HEK293 (cell line): Measurements from ENCODE around the gene CIAPIN1.

Experiments
- CTCF ChIP-seq: fragments of 450-650 bp; formaldehyde crosslinking; IDR thresholded peaks from 2 replicates; pipeline ENCODE4 v1.5.1; 2016; ENCODE audit warnings: missing biosample characterization, missing genetic modification characterization
- ZNF350 ChIP-seq: fragments of 450-650 bp; formaldehyde crosslinking; IDR thresholded peaks from 2 replicates; pipeline ENCODE4 v1.5.0; 2017; ENCODE audit warnings: missing biosample characterization, mild to moderate bottlenecking, missing genetic modification characterization
- TF ChIP-seq, protein P1 (sequence below): fragments of 450-650 bp; formaldehyde crosslinking; IDR thresholded peaks from 2 replicates; pipeline ENCODE4 v1.5.1; 2016; ENCODE audit warnings: missing biosample characterization, missing genetic modification characterization, low read depth

DNA sequence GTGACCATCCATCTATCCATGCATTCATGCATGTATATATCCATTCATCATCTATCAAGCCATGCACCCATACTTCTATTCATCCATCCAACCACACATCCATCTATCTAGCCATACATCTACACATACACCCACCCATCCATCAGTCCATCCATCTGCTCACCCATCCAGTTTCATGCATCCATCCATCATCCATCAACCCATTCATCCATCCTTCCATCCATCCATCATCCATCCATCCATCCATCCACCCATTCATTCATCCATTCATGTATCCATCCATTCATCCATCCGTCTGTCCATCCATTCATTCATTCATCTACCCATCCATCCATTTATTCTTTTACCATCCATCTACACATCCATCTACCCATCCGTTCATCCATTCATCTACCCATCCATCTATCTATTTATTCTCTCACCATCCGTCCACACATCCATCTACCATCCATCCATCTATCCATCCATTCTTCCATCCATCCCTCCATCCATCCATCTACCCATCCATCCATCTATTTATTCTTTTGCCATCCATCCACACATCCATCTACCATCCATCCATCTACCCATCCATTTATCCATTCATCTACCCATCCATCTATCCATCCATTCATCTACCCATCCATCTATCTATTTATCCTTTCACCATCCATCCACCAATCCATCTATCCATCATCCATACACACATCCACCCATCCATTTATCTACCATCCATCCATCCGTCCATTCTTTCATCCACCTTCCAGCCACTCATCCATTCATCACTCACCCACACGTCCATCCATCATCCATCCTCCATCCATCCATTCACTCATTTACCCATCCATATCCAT is 39.4 kb downstream of the CIAPIN1 start:
- TF ChIP-seq, protein P1, sequence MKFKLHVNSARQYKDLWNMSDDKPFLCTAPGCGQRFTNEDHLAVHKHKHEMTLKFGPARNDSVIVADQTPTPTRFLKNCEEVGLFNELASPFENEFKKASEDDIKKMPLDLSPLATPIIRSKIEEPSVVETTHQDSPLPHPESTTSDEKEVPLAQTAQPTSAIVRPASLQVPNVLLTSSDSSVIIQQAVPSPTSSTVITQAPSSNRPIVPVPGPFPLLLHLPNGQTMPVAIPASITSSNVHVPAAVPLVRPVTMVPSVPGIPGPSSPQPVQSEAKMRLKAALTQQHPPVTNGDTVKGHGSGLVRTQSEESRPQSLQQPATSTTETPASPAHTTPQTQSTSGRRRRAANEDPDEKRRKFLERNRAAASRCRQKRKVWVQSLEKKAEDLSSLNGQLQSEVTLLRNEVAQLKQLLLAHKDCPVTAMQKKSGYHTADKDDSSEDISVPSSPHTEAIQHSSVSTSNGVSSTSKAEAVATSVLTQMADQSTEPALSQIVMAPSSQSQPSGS (tag by site-specific recombination): no peak
- no peak for TF ChIP-seq ZNF350
- no peak for TF ChIP-seq CTCF (tag by site-specific recombination)
